Measurements from ENCODE around the gene COL23A1. TPM values are rescaled to one million over a fixed set of nuclear protein-coding genes. Genes with fewer than 3 reads are reported as not detected.

The COL23A1 gene
- total RNA-seq, 2 donors from 2014 or later, result 5.5 to 6.0 TPM

GRCh38 chr5:178538741-178539229 is 51.4 kb downstream of the COL23A1 start:
- DNase-seq (no peak), ATAC-seq (no peak)
- intact Hi-C loops (cut with DNase I), result no loop called here

- no peak for DNase-seq
These were observed 52.5 kb downstream of the COL23A1 start for GRCh38 chr5:178537467-178538371.

GRCh38 chr5:178536541-178537466 is 53.4 kb downstream of the COL23A1 start:
- intact Hi-C loops (cut with DNase I), result no loop called here
- no peak for ATAC-seq
- DNase-seq, result no peak

More at GRCh38 chr5:178537467-178538371, 52.5 kb downstream of the COL23A1 start:
- ATAC-seq, result no peak
- intact Hi-C loops (cut with DNase I), result no loop called here

GRCh38 chr5:178535299-178536175 is 54.7 kb downstream of the COL23A1 start:
- intact Hi-C loops (cut with DNase I), result no loop called here
- peak; percentile 88 for DNase-seq
- ATAC-seq, result peak; percentile 93 to 97

GRCh38 chr5:178533136-178533535 is 57.1 kb downstream of the COL23A1 start:
- intact Hi-C loops (cut with DNase I), result no loop called here
- DNase-seq (no peak), ATAC-seq (no peak)

- DNase-seq, result no peak
These were observed 57.5 kb downstream of the COL23A1 start for GRCh38 chr5:178532666-178533065.

GRCh38 chr5:178532236-178532635 is 58.0 kb downstream of the COL23A1 start:
- no peak for DNase-seq
- intact Hi-C loops (cut with DNase I), result no loop called here
- ATAC-seq, result no peak

More at GRCh38 chr5:178532666-178533065, 57.5 kb downstream of the COL23A1 start:
- no peak for ATAC-seq
- intact Hi-C loops (cut with DNase I), result no loop called here

GRCh38 chr5:178531786-178532185 is 58.4 kb downstream of the COL23A1 start:
- no peak for ATAC-seq
- intact Hi-C loops (cut with DNase I), result no loop called here
- no peak for DNase-seq

- ATAC-seq, result no peak
- intact Hi-C loops (cut with DNase I), result no loop called here
These were observed 59.7 kb downstream of the COL23A1 start for GRCh38 chr5:178530526-178530925.

GRCh38 chr5:178529080-178529479 is 61.1 kb downstream of the COL23A1 start:
- ATAC-seq (no peak), DNase-seq (no peak)
- intact Hi-C loops (cut with DNase I), result no loop called here

More at GRCh38 chr5:178530526-178530925, 59.7 kb downstream of the COL23A1 start:
- DNase-seq, result no peak

GRCh38 chr5:178527458-178528307 is 62.5 kb downstream of the COL23A1 start:
- ATAC-seq, result peak; percentile 80 to 81

GRCh38 chr5:178526773-178527457 is 63.3 kb downstream of the COL23A1 start:
- DNase-seq (no peak), ATAC-seq (peak; percentile 3 to 16)
- intact Hi-C loops (cut with DNase I), result no loop called here

More at GRCh38 chr5:178527458-178528307, 62.5 kb downstream of the COL23A1 start:
- DNase-seq, result peak; percentile 68
- intact Hi-C loops (cut with DNase I), result no loop called here

GRCh38 chr5:178525906-178526732 is 64.1 kb downstream of the COL23A1 start:
- no peak for DNase-seq
- intact Hi-C loops (cut with DNase I), result no loop called here

GRCh38 chr5:178524093-178524882 is 65.9 kb downstream of the COL23A1 start:
- no peak for DNase-seq
- intact Hi-C loops (cut with DNase I), result no loop called here

More at GRCh38 chr5:178525906-178526732, 64.1 kb downstream of the COL23A1 start:
- ATAC-seq, result no peak

GRCh38 chr5:178522361-178522760 is 67.8 kb downstream of the COL23A1 start:
- ATAC-seq, result no peak
- DNase-seq, result no peak
- intact Hi-C loops (cut with DNase I), result no loop called here

More at GRCh38 chr5:178524093-178524882, 65.9 kb downstream of the COL23A1 start:
- ATAC-seq, result no peak
